Measurements from ENCODE around the gene FAM13C. TPM values are rescaled to one million over a fixed set of nuclear protein-coding genes. Genes with fewer than 3 reads are reported as not detected.

Gene FAM13C
- total and polyA plus RNA-seq, 2 of the 13 experiments (the other 11 are each of a cell fraction or from before 2014, with no cell fraction given) = 0.07 to 0.26 TPM

- BruUV-seq (replicated peaks) = no TSS peak
- 100% methylated on average over 3 of the region's 3 CpGs for WGBS (ENCODE audit: low lambda C conversion rate)
- intact Hi-C loops (cut with micrococcal nuclease; ENCODE audit: unreplicated experiment) (no loop called here), in situ Hi-C loops (cut with HindIII; ENCODE audit: extremely low pct_ligation_motif_present, low pct_unique_long_range_greater_than_20kb) (no loop called here)
- Histone ChIP-seq H4K20me1 (ENCODE audit: insufficient read depth, low read length) (no peaks in the 10 kb centered on the region), H2AFZ (ENCODE audit: low read length) (no peak overlapping the region), H3K36me3 (replicated peaks in 1 of 2; ENCODE audit: control insufficient read depth in 1 of 2, insufficient read depth in 2 of 2, low read length in 2 of 2) (no peaks in the 10 kb centered on the region; a peak in 1 of 5 replicates), H3K4me1 (ENCODE audit: insufficient read depth, low read length) (no peaks in the 10 kb centered on the region), H3K4me2 (ENCODE audit: low read depth, low read length) (no peak overlapping the region), H3K9ac (ENCODE audit: insufficient read depth, low read depth, low read length) (no peak overlapping the region), H3K27me3 (ENCODE audit: control insufficient read depth in 1 of 2, insufficient read depth in 2 of 2, low read length in 2 of 2) (no peaks in the 10 kb centered on the region), H3K27ac (ENCODE audit: extremely low read length, insufficient read depth, low read length) (no peak overlapping the region), H3K79me2 (ENCODE audit: insufficient read depth, low read length) (no peaks in the 10 kb centered on the region), H3K4me3 (replicated peaks in 1 of 3; ENCODE audit: insufficient read depth in 1 of 3, low read depth in 2 of 3, low read length in 3 of 3) (no peak overlapping the region), H3K9me3 (ENCODE audit: low read length) (no peaks in the 10 kb centered on the region)
- TF ChIP-seq AHR (CRISPR knock-in tag; IDR thresholded peaks at IDR 0.05) (no peak), ZNF75D (CRISPR knock-in tag; IDR thresholded peaks at IDR 0.05; ENCODE audit: borderline replicate concordance) (no peak), ZSCAN5A (CRISPR knock-in tag; IDR thresholded peaks at IDR 0.05; ENCODE audit: borderline replicate concordance) (no peak), NR1H2 (CRISPR knock-in tag; IDR thresholded peaks at IDR 0.05; ENCODE audit: borderline replicate concordance, low read depth) (no peak), RXRA (CRISPR knock-in tag; IDR thresholded peaks at IDR 0.05) (no peak), ZNF614 (CRISPR knock-in tag; IDR thresholded peaks at IDR 0.05; ENCODE audit: borderline replicate concordance) (no peak), ZNF569 (CRISPR knock-in tag; IDR thresholded peaks at IDR 0.05; ENCODE audit: borderline replicate concordance) (no peak), NFRKB (IDR thresholded peaks at IDR 0.05) (no peak)
- ChIA-PET POLR2A (no interaction called here), CTCF (ENCODE audit: low intra/inter-chr PET ratio, low total read pairs) (no interaction called here)
- ATAC-seq (no peak), FAIRE-seq (no peak), DNase-seq (ENCODE audit: low spot score) (no peak)
These were observed 96.0 kb downstream of the FAM13C start for GRCh38 chr10:59266321-59266720.

GRCh38 chr10:59265141-59265540 is 97.2 kb downstream of the FAM13C start:
- Histone ChIP-seq H3K27ac (ENCODE audit: extremely low read length, insufficient read depth, low read length) (no peak overlapping the region), H3K4me1 (ENCODE audit: insufficient read depth, low read length) (no peaks in the 10 kb centered on the region), H3K27me3 (ENCODE audit: control insufficient read depth in 1 of 2, insufficient read depth in 2 of 2, low read length in 2 of 2) (no peaks in the 10 kb centered on the region), H3K4me3 (replicated peaks in 1 of 3; ENCODE audit: insufficient read depth in 1 of 3, low read depth in 2 of 3, low read length in 3 of 3) (no peak overlapping the region), H2AFZ (ENCODE audit: low read length) (no peak overlapping the region), H4K20me1 (ENCODE audit: insufficient read depth, low read length) (no peaks in the 10 kb centered on the region), H3K79me2 (ENCODE audit: insufficient read depth, low read length) (no peaks in the 10 kb centered on the region), H3K9ac (ENCODE audit: insufficient read depth, low read depth, low read length) (no peak overlapping the region), H3K36me3 (replicated peaks in 1 of 2; ENCODE audit: control insufficient read depth in 1 of 2, insufficient read depth in 2 of 2, low read length in 2 of 2) (no peaks in the 10 kb centered on the region; a peak in 1 of 5 replicates), H3K4me2 (ENCODE audit: low read depth, low read length) (no peak overlapping the region), H3K9me3 (ENCODE audit: low read length) (no peaks in the 10 kb centered on the region)
- intact Hi-C loops (cut with micrococcal nuclease; ENCODE audit: unreplicated experiment) (no loop called here), in situ Hi-C loops (cut with HindIII; ENCODE audit: extremely low pct_ligation_motif_present, low pct_unique_long_range_greater_than_20kb) (no loop called here)
- ChIA-PET POLR2A (no interaction called here), CTCF (ENCODE audit: low intra/inter-chr PET ratio, low total read pairs) (no interaction called here)
- DNase-seq (ENCODE audit: low spot score) (no peak), FAIRE-seq (no peak), ATAC-seq (no peak)
- BruUV-seq (replicated peaks) = no TSS peak
- 99% methylated on average over 4 of the region's 5 CpGs for WGBS (ENCODE audit: low lambda C conversion rate)
- TF ChIP-seq ZNF354B (CRISPR knock-in tag; IDR thresholded peaks at IDR 0.05) (no peak), ZNF761 (CRISPR knock-in tag; conservative IDR thresholded peaks at IDR 0.05) (no peak), MIER2 (CRISPR knock-in tag; IDR thresholded peaks at IDR 0.05) (peak; percentile 84; the same call in 1 of the 2 replicates), MBNL3 (CRISPR knock-in tag; conservative IDR thresholded peaks at IDR 0.05) (no peak), REST (IDR thresholded peaks at IDR 0.05; ENCODE audit: borderline replicate concordance in 1 of 2, low read depth in 1 of 2, low read length in 2 of 2) (peak; percentile 47 to 90), ZNF160 (CRISPR knock-in tag; IDR thresholded peaks at IDR 0.05) (no peak)

Data from HepG2 (cell line).